ENCODE results near the gene SLC25A14. TPM values are rescaled to one million over a fixed set of nuclear protein-coding genes. Genes with fewer than 3 reads are reported as not detected.

SLC25A14 gene
- 10 to 100 TPM in 1 of 6 donors, 1 to 10 TPM in 5; 7.6 to 16.1 (median 8.3) TPM for total RNA-seq

DNA sequence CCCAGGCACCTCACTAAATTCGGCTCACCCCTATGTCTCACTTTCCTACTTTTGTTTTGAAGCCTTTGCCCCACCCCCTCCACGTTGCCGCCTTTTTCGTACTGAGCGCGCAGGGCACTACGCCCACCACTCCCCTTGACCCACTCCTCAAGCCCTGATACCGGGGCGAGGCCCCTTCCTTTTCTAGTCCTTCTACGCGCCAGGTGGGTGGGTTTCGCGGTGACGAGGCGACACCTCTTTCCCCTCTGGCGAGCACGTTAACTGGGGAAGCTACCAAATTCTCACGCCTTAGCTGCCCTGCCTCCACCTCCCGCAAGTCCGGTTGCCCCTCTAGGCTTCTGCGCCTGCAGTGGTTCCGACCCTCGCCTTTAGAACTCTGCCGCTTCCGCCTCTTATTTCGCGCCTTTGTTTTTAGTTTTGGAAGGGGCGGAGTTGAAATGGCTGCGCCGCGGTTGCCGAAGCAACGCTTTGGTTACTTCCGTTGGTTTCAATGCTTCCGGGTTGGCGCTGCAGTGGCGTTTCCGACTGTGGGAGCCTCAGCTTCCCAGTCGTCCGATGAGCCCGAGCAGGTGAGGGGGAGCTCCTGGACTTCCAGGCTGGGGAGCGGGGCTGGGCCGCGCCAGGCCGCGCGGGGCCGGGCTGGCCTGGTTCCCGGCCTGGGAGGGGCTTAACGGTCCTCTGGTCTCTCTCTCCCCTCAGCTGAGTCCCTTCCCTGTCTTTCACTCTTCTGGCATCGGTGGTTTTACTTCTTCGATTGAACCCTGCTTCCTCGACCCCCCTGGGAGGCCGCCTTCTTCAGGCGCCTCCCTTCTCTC is at the start of gene SLC25A14:
TSS of gene SLC25A14 (plus strand) at position 512 of the 815 bp plus-strand sequence. CDS start 360 bp downstream, outside the sequence.
- peak within 1 kb of the TSS; percentile 49 to 83 (median 68) for H3K4me3 ChIP-seq
- TF ChIP-seq EP300 (IDR thresholded peaks at IDR 0.05) (no peak), POLR2A (IDR thresholded peaks at IDR 0.05) (peak in 1 of 4 donors; percentile 56), POLR2AphosphoS5 (IDR thresholded peaks at IDR 0.05) (peak; percentile 44 to 45), CTCF (IDR thresholded peaks at IDR 0.05) (no peak)
- H3K9me3 ChIP-seq: no peaks in the 10 kb centered on the region
- peak; percentile 75 to 97 for ATAC-seq (ENCODE audit: low FRiP score in 2 of 2)
- peak within 1 kb of the TSS; percentile 46 to 65 (median 54) for H3K27ac ChIP-seq
- H3K36me3 ChIP-seq: no peaks in the 10 kb centered on the region
- WGBS, 2 donors: 1 to 53% methylated on average over 20 to 40 of the region's 55 CpGs
- peak; percentile 82 to 89 for DNase-seq
- H3K4me1 ChIP-seq: peaks cover 0 to 3% (median 0%) of the 10 kb centered on the region in 4 donors
- no peaks in the 10 kb centered on the region for H3K27me3 ChIP-seq

GRCh38 chrX:130295519-130296296 is 44.0 kb upstream of the SLC25A14 start:
- Histone ChIP-seq H3K27ac (no peak overlapping the region), H3K4me3 (no peak overlapping the region), H3K36me3 (no peaks in the 10 kb centered on the region), H3K27me3 (no peaks in the 10 kb centered on the region), H3K9me3 (no peaks in the 10 kb centered on the region), H3K4me1 (no peaks in the 10 kb centered on the region)
- DNase-seq: no peak
- TF ChIP-seq CTCF (IDR thresholded peaks at IDR 0.05) (no peak), EP300 (IDR thresholded peaks at IDR 0.05) (no peak), POLR2AphosphoS5 (IDR thresholded peaks at IDR 0.05) (no peak), POLR2A (IDR thresholded peaks at IDR 0.05) (no peak)
- ATAC-seq (ENCODE audit: low FRiP score in 2 of 2): no peak
- 61 to 74% methylated on average over 4 to 5 of the region's 5 CpGs for WGBS, 2 donors

GRCh38 chrX:130296297-130296678 is 43.4 kb upstream of the SLC25A14 start:
- no peak for ATAC-seq (ENCODE audit: low FRiP score in 2 of 2)
- no peak for DNase-seq
- 86% methylated on average over 3 of the region's 3 CpGs; no CpG with 5 or more reads in 1 of the 2 donors for WGBS, 2 donors

GRCh38 chrX:130296743-130297142 is 43.0 kb upstream of the SLC25A14 start:
- ATAC-seq (ENCODE audit: low FRiP score in 2 of 2) (no peak), DNase-seq (no peak)
- 26 to 50% methylated on average over 2 of the region's 2 CpGs for WGBS, 2 donors
- Histone ChIP-seq H3K27me3 (no peaks in the 10 kb centered on the region), H3K4me1 (no peaks in the 10 kb centered on the region), H3K4me3 (no peak overlapping the region), H3K27ac (no peak overlapping the region), H3K9me3 (no peaks in the 10 kb centered on the region), H3K36me3 (no peaks in the 10 kb centered on the region)
- TF ChIP-seq CTCF (IDR thresholded peaks at IDR 0.05) (no peak), POLR2A (IDR thresholded peaks at IDR 0.05) (no peak), EP300 (IDR thresholded peaks at IDR 0.05) (no peak), POLR2AphosphoS5 (IDR thresholded peaks at IDR 0.05) (no peak)

More at GRCh38 chrX:130296297-130296678, 43.4 kb upstream of the SLC25A14 start:
- no peaks in the 10 kb centered on the region for H3K4me1 ChIP-seq
- H3K36me3 ChIP-seq: no peaks in the 10 kb centered on the region
- H3K27me3 ChIP-seq: no peaks in the 10 kb centered on the region
- no peak overlapping the region for H3K27ac ChIP-seq
- TF ChIP-seq POLR2AphosphoS5 (IDR thresholded peaks at IDR 0.05) (no peak), CTCF (IDR thresholded peaks at IDR 0.05) (no peak), POLR2A (IDR thresholded peaks at IDR 0.05) (no peak), EP300 (IDR thresholded peaks at IDR 0.05) (no peak)
- H3K9me3 ChIP-seq: no peaks in the 10 kb centered on the region
- H3K4me3 ChIP-seq: no peak overlapping the region
